SK-N-SH (cell line): Measurements from ENCODE around the gene TOLLIP.

Source experiments
- EP300 ChIP-seq, 2 experiments: IDR thresholded peaks; 2 replicates each; pipeline versions ENCODE4 v1.4.0 to v1.6.1; 2012; ENCODE audit warnings: borderline replicate concordance in 1 of 2, low read depth in 1 of 2, low read length in 1 of 2
- GABPA ChIP-seq: IDR thresholded peaks from 2 replicates; pipeline ENCODE4 v1.4.0; 2012; ENCODE audit warnings: low read depth, mild to moderate bottlenecking
- JUND ChIP-seq: IDR thresholded peaks from 2 replicates; pipeline ENCODE4 v1.4.0; 2012
- MAX ChIP-seq: IDR thresholded peaks from 2 replicates; pipeline ENCODE4 v1.4.0; 2012; ENCODE audit warnings: low read depth
- MEF2A ChIP-seq: IDR thresholded peaks from 2 replicates; pipeline ENCODE4 v1.4.0; 2012; ENCODE audit warnings: low read depth, borderline replicate concordance
- NFIC ChIP-seq: IDR thresholded peaks from 2 replicates; pipeline ENCODE4 v1.4.0; 2012; ENCODE audit warnings: borderline replicate concordance
- POLR2AphosphoS5 ChIP-seq: IDR thresholded peaks from 2 replicates; pipeline ENCODE4 v1.6.1; 2012; ENCODE audit warnings: low read depth, low read length
- RAD21 ChIP-seq: IDR thresholded peaks from 2 replicates; pipeline ENCODE4 v1.6.1; 2012; ENCODE audit warnings: mild to moderate bottlenecking, low read length
- RCOR1 ChIP-seq: fragments of 150-350 bp; IDR thresholded peaks from 2 replicates; pipeline ENCODE4 v1.6.1; 2017; ENCODE audit warnings: antibody characterized with exemption, low read length
- SIN3A ChIP-seq: IDR thresholded peaks from 2 replicates; pipeline ENCODE4 v1.6.1; 2012; ENCODE audit warnings: low read depth, mild to moderate bottlenecking, low read length, moderate library complexity, borderline replicate concordance
- SMC3 ChIP-seq: IDR thresholded peaks from 2 replicates; pipeline ENCODE4 v1.6.1; 2012; ENCODE audit warnings: low read depth, low read length, improper control_type of control experiment
- TAF1 ChIP-seq: IDR thresholded peaks from 2 replicates; pipeline ENCODE4 v1.6.1; 2012; ENCODE audit warnings: low read depth, mild to moderate bottlenecking, low read length, moderate library complexity, borderline replicate concordance
- TF ChIP-seq, protein P1 (sequence below): fragments of 200-600 bp; sonication (generic); IDR thresholded peaks from 2 replicates; pipeline ENCODE4 v1.6.1; 2017; ENCODE audit warnings: antibody characterized with exemption, mild to moderate bottlenecking, moderate library complexity
- TF ChIP-seq, protein P2 (sequence below): fragments of 150-350 bp; IDR thresholded peaks from 2 replicates; pipeline ENCODE4 v1.6.1; 2017; ENCODE audit warnings: antibody characterized with exemption, low read length, low read depth, borderline replicate concordance

DNA sequence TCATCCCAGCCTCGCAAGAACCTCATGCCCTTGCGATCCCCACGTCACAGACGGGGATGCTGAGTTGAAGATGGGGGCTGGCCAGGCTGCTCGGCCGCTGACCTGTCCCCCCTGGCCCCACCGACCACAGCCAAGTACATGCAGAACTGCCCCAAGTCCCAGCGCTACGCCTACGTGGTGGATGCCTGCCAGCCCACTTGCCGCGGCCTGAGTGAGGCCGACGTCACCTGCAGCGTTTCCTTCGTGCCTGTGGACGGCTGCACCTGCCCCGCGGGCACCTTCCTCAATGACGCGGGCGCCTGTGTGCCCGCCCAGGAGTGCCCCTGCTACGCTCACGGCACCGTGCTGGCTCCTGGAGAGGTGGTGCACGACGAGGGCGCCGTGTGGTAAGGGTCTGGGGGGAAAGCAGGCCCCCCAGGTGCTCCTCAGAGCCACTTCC is 76.5 kb downstream of the TOLLIP start:
- TF ChIP-seq EP300 (IDR thresholded peaks at IDR 0.05; ENCODE audit: borderline replicate concordance in 1 of 2, low read depth in 1 of 2, low read length in 1 of 2) (no peak), GABPA (no peak), SIN3A (no peak), POLR2AphosphoS5 (no peak), RAD21 (no peak), NFIC (no peak), MAX (no peak), JUND (no peak), RCOR1 (no peak), SMC3 (no peak), MEF2A (no peak), TAF1 (no peak)
- TF ChIP-seq, protein P1, sequence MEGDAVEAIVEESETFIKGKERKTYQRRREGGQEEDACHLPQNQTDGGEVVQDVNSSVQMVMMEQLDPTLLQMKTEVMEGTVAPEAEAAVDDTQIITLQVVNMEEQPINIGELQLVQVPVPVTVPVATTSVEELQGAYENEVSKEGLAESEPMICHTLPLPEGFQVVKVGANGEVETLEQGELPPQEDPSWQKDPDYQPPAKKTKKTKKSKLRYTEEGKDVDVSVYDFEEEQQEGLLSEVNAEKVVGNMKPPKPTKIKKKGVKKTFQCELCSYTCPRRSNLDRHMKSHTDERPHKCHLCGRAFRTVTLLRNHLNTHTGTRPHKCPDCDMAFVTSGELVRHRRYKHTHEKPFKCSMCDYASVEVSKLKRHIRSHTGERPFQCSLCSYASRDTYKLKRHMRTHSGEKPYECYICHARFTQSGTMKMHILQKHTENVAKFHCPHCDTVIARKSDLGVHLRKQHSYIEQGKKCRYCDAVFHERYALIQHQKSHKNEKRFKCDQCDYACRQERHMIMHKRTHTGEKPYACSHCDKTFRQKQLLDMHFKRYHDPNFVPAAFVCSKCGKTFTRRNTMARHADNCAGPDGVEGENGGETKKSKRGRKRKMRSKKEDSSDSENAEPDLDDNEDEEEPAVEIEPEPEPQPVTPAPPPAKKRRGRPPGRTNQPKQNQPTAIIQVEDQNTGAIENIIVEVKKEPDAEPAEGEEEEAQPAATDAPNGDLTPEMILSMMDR, result no peak
- TF ChIP-seq, protein P2, sequence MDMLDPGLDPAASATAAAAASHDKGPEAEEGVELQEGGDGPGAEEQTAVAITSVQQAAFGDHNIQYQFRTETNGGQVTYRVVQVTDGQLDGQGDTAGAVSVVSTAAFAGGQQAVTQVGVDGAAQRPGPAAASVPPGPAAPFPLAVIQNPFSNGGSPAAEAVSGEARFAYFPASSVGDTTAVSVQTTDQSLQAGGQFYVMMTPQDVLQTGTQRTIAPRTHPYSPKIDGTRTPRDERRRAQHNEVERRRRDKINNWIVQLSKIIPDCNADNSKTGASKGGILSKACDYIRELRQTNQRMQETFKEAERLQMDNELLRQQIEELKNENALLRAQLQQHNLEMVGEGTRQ, result no peak
